Astrocyte (in vitro differentiated cells and primary cell): ENCODE results near the gene WNT8B. TPM values are rescaled to one million over a fixed set of nuclear protein-coding genes. Genes with fewer than 3 reads are reported as not detected.
A peak's percentile ranks its signal among the peaks of the same experiment; 100 is the strongest.

ENCODE experiments used
- DNase-seq: peaks from one replicate; pipeline ENCODE4 v3.0.0-alpha.2; 2010; ENCODE audit warnings: low read depth
- FAIRE-seq: peaks from 2 replicates; lab custom pipeline; 2011; peaks lifted over from hg19 to GRCh38; lab: Jason Lieb, UNC
- H2AFZ ChIP-seq: 2 replicates; pipeline ENCODE4 v1.6.0; 2012; ENCODE audit warnings: low read depth, low read length, inconsistent platforms
- H3K27ac ChIP-seq: 2 replicates; pipeline ENCODE4 v1.5.1; 2011; ENCODE audit warnings: low read depth, low read length, inconsistent platforms
- H3K27me3 ChIP-seq: 2 replicates; pipeline ENCODE4 v1.6.0; 2011; ENCODE audit warnings: low read length, inconsistent platforms; ENCODE audit not compliant: insufficient read depth
- H3K36me3 ChIP-seq: 2 replicates; pipeline ENCODE4 v1.5.1; 2011; ENCODE audit warnings: low read length, inconsistent platforms; ENCODE audit not compliant: insufficient read depth
- H3K4me1 ChIP-seq: 2 replicates; pipeline ENCODE4 v1.5.1; 2011; ENCODE audit warnings: low read length, inconsistent platforms; ENCODE audit not compliant: insufficient read depth
- H3K4me2 ChIP-seq: 2 replicates; pipeline ENCODE4 v1.6.0; 2012; ENCODE audit warnings: low read length, inconsistent platforms
- H3K4me3 ChIP-seq: 2 replicates; pipeline ENCODE4 v1.5.1; 2011; ENCODE audit warnings: low read depth, mild to moderate bottlenecking, low read length, inconsistent platforms; ENCODE audit not compliant: insufficient read depth
- H3K79me2 ChIP-seq: 2 replicates; pipeline ENCODE4 v1.6.0; 2012; ENCODE audit warnings: mild to moderate bottlenecking, low read length, inconsistent platforms; ENCODE audit not compliant: insufficient read depth
- H3K9ac ChIP-seq: 2 replicates; pipeline ENCODE4 v1.6.0; 2012; ENCODE audit warnings: mild to moderate bottlenecking, low read length, inconsistent platforms
- H3K9me3 ChIP-seq: 2 replicates; pipeline ENCODE4 v1.5.1; 2012; ENCODE audit warnings: low read depth, mild to moderate bottlenecking, low read length, inconsistent platforms; ENCODE audit not compliant: insufficient read depth
- H4K20me1 ChIP-seq: 2 replicates; pipeline ENCODE4 v1.6.0; 2012; ENCODE audit warnings: low read length, inconsistent platforms; ENCODE audit not compliant: insufficient read depth
- H3K27ac Mint-ChIP-seq: one replicate; pipeline ENCODE4 v1.8.0; 2021; ENCODE audit warnings: mild to moderate bottlenecking, mixed read lengths; ENCODE audit not compliant: unreplicated experiment
- H3K27me3 Mint-ChIP-seq: one replicate; pipeline ENCODE4 v1.8.0; 2021; ENCODE audit warnings: low read depth, mixed read lengths; ENCODE audit not compliant: unreplicated experiment
- H3K36me3 Mint-ChIP-seq: one replicate; pipeline ENCODE4 v1.8.0; 2021; ENCODE audit warnings: low read depth, mixed read lengths; ENCODE audit not compliant: unreplicated experiment
- H3K4me1 Mint-ChIP-seq: one replicate; pipeline ENCODE4 v1.8.0; 2021; ENCODE audit warnings: low read depth, mixed read lengths; ENCODE audit not compliant: unreplicated experiment
- H3K4me3 Mint-ChIP-seq: one replicate; pipeline ENCODE4 v1.8.0; 2021; ENCODE audit warnings: mild to moderate bottlenecking, moderate library complexity, mixed read lengths; ENCODE audit not compliant: unreplicated experiment
- H3K9me3 Mint-ChIP-seq: one replicate; pipeline ENCODE4 v1.8.0; 2021; ENCODE audit warnings: mild to moderate bottlenecking, mixed read lengths; ENCODE audit not compliant: unreplicated experiment
- CTCF ChIP-seq: IDR thresholded peaks from 2 replicates; pipeline ENCODE4 v1.5.1; 2011; ENCODE audit warnings: low read depth, mild to moderate bottlenecking, inconsistent platforms, low read length, moderate library complexity; ENCODE audit not compliant: insufficient read depth
- EZH2 ChIP-seq: IDR thresholded peaks from 2 replicates; pipeline ENCODE4 v1.6.1; 2012; ENCODE audit warnings: mild to moderate bottlenecking, low read length, inconsistent platforms; ENCODE audit not compliant: insufficient read depth
- total RNA-seq: library from RNA; stranded (reverse); gene quantifications from 2 replicates; pipeline ENCODE4 v1.2.1, GENCODE V29; 2021

WNT8B gene
- total RNA-seq, 1 donor from 2014 or later = not detected

GRCh38 chr10:100524206-100524605, 61.4 kb downstream of the WNT8B start:
- FAIRE-seq = no peak
- H3K27ac Mint-ChIP-seq = no peak overlapping the region

GRCh38 chr10:100524638-100525037, 61.8 kb downstream of the WNT8B start:
- H3K9ac ChIP-seq = no peak overlapping the region
- Mint-ChIP-seq H3K27ac (no peak overlapping the region), H3K4me3 (no peak overlapping the region), H3K4me1 (peaks cover 15% of the 10 kb centered on the region), H3K9me3 (no peaks in the 10 kb centered on the region), H3K36me3 (peaks cover 12% of the 10 kb centered on the region), H3K27me3 (no peaks in the 10 kb centered on the region)
- no peak overlapping the region for H2AFZ ChIP-seq
- H3K4me2 ChIP-seq = no peak overlapping the region
- H3K4me1 ChIP-seq = peaks cover 23% of the 10 kb centered on the region
- peaks cover 6% of the 10 kb centered on the region for H4K20me1 ChIP-seq
- TF ChIP-seq EZH2 = no peak
- no peak for TF ChIP-seq CTCF
- no peak for FAIRE-seq
- DNase-seq = no peak
- H3K79me2 ChIP-seq = peaks cover 33% of the 10 kb centered on the region
- no peak overlapping the region for H3K27ac ChIP-seq
- no peak overlapping the region for H3K4me3 ChIP-seq
- H3K36me3 ChIP-seq = peaks cover 17% of the 10 kb centered on the region
- H3K9me3 ChIP-seq = no peaks in the 10 kb centered on the region
- H3K27me3 ChIP-seq = no peaks in the 10 kb centered on the region

More at GRCh38 chr10:100524206-100524605, 61.4 kb downstream of the WNT8B start:
- Histone ChIP-seq H3K27ac (no peak overlapping the region), H4K20me1 (peaks cover 6% of the 10 kb centered on the region), H3K9me3 (no peaks in the 10 kb centered on the region), H3K79me2 (peaks cover 28% of the 10 kb centered on the region), H3K4me3 (no peak overlapping the region), H3K4me2 (no peak overlapping the region), H3K36me3 (peaks cover 17% of the 10 kb centered on the region), H3K4me1 (peaks cover 26% of the 10 kb centered on the region), H3K9ac (no peak overlapping the region), H3K27me3 (no peaks in the 10 kb centered on the region), H2AFZ (no peak overlapping the region)
- peaks cover 12% of the 10 kb centered on the region for H3K36me3 Mint-ChIP-seq
- H3K27me3 Mint-ChIP-seq = no peaks in the 10 kb centered on the region
- H3K4me3 Mint-ChIP-seq = no peak overlapping the region
- no peak for DNase-seq
- TF ChIP-seq EZH2 (no peak), CTCF (no peak)
- no peaks in the 10 kb centered on the region for H3K9me3 Mint-ChIP-seq
- H3K4me1 Mint-ChIP-seq = peaks cover 17% of the 10 kb centered on the region

- Mint-ChIP-seq H3K4me3 (peak overlapping the region; percentile 100), H3K4me1 (peaks cover 11% of the 10 kb centered on the region), H3K36me3 (peaks cover 14% of the 10 kb centered on the region), H3K9me3 (no peaks in the 10 kb centered on the region), H3K27me3 (no peaks in the 10 kb centered on the region), H3K27ac (peak overlapping the region; percentile 71)
- H3K27me3 ChIP-seq = no peaks in the 10 kb centered on the region
- H3K4me1 ChIP-seq = peaks cover 13% of the 10 kb centered on the region
- FAIRE-seq = no peak
- H3K4me3 ChIP-seq = peak overlapping the region; percentile 95
- H3K4me2 ChIP-seq = peak overlapping the region; percentile 99
- DNase-seq = no peak
- H3K9ac ChIP-seq = peak overlapping the region; percentile 97
- no peak overlapping the region for H2AFZ ChIP-seq
- peaks cover 14% of the 10 kb centered on the region for H3K36me3 ChIP-seq
- no peak for TF ChIP-seq EZH2
- TF ChIP-seq CTCF = no peak
- H3K79me2 ChIP-seq = peaks cover 39% of the 10 kb centered on the region
- H3K27ac ChIP-seq = no peak overlapping the region
- peaks cover 6% of the 10 kb centered on the region for H4K20me1 ChIP-seq
- no peaks in the 10 kb centered on the region for H3K9me3 ChIP-seq
These were observed 65.5 kb downstream of the WNT8B start for GRCh38 chr10:100528123-100528886.
